A673 (cell line): Measurements from ENCODE around the gene SEC11C. TPM values are rescaled to one million over a fixed set of nuclear protein-coding genes. Genes with fewer than 3 reads are reported as not detected.

Experiments
- Bru-seq: library from RNA; stranded (reverse); fragments of 400-500 nt; gene quantifications from one replicate; lab custom pipeline; 2021; lab: Mats Ljungman, UMichigan
- BruChase-seq, 2 experiments: library from RNA; stranded (reverse); fragments of 400-500 nt; gene quantifications; one replicate each; lab custom pipeline; 2021; lab: Mats Ljungman, UMichigan
- BruUV-seq: library from RNA; stranded (reverse); fragments of 400-500 nt; replicated peaks from 2 replicates; lab custom pipeline; 2021; lab: Mats Ljungman, UMichigan
- CTCF ChIA-PET: fragments of 300-600 bp; sonication (Branson Sonifier 250); formaldehyde crosslinking; loops from one replicate; lab custom pipeline; 2022; ENCODE audit warnings: antibody characterized with exemption; lab: Charles Lee
- POLR2A ChIA-PET: fragments of 300-600 bp; sonication (Branson Sonifier 250); formaldehyde crosslinking; loops from one replicate; lab custom pipeline; 2022; ENCODE audit warnings: antibody characterized with exemption; ENCODE audit not compliant: low non-redundant PET; lab: Charles Lee
- DNase-seq: peaks from one replicate; pipeline ENCODE4 v3.0.0-alpha.2; 2015; ENCODE audit warnings: low spot score
- H3K27ac ChIP-seq: fragments of 200-600 bp; sonication (generic); 2 replicates; pipeline ENCODE4 v1.5.1; 2016; ENCODE audit warnings: mixed run types, low read depth, mild to moderate bottlenecking, mixed read lengths, antibody characterized with exemption, low read length; ENCODE audit not compliant: poor library complexity, severe bottlenecking
- H3K27me3 ChIP-seq: fragments of 200-600 bp; sonication (generic); replicated peaks from 2 replicates; pipeline ENCODE4 v1.6.1; 2017; ENCODE audit warnings: mixed run types, low read depth, mild to moderate bottlenecking, mixed read lengths, antibody characterized with exemption, low read length; ENCODE audit not compliant: insufficient read depth, poor library complexity
- H3K36me3 ChIP-seq: fragments of 200-600 bp; sonication (generic); 2 replicates; pipeline ENCODE4 v1.6.1; 2016; ENCODE audit warnings: mixed run types, mild to moderate bottlenecking, mixed read lengths, antibody characterized with exemption, low read length; ENCODE audit not compliant: insufficient read depth, poor library complexity, severe bottlenecking
- H3K4me1 ChIP-seq: fragments of 200-600 bp; sonication (generic); 2 replicates; pipeline ENCODE4 v1.6.1; 2017; ENCODE audit warnings: mixed run types, mild to moderate bottlenecking, mixed read lengths, antibody characterized with exemption, low read length; ENCODE audit not compliant: insufficient read depth, poor library complexity, severe bottlenecking
- H3K4me3 ChIP-seq: fragments of 200-600 bp; sonication (generic); 2 replicates; pipeline ENCODE4 v1.5.1; 2016; ENCODE audit warnings: low read depth, mixed run types, mild to moderate bottlenecking, mixed read lengths, low read length; ENCODE audit not compliant: poor library complexity, severe bottlenecking
- H3K9me3 ChIP-seq: fragments of 200-600 bp; sonication (generic); 2 replicates; pipeline ENCODE4 v1.6.1; 2016; ENCODE audit warnings: mixed run types, low read depth, mild to moderate bottlenecking, mixed read lengths, antibody characterized with exemption, low read length; ENCODE audit not compliant: poor library complexity, severe bottlenecking
- EZH2 ChIP-seq: fragments of 200-600 bp; sonication (generic); IDR thresholded peaks from 2 replicates; pipeline ENCODE4 v1.6.1; 2017; ENCODE audit warnings: borderline replicate concordance, low read depth, mild to moderate bottlenecking, mixed read lengths, antibody characterized with exemption, low read length; ENCODE audit not compliant: poor library complexity, severe bottlenecking
- intact Hi-C: fragments of 100-400 bp; cut with micrococcal nuclease; formaldehyde crosslinking; loops from one replicate; pipeline ENCODE4 v1.10.0; 2022; ENCODE audit not compliant: unreplicated experiment
- long read RNA-seq: library from polyadenylated mRNA; stranded (forward); transcript quantifications from one replicate; pipeline ENCODE4 v2.0.0, GENCODE V29; 2022
- total RNA-seq: library from RNA; stranded (reverse); gene quantifications from 2 replicates; pipeline ENCODE4 v1.2.3, GENCODE V29; 2021
- TF ChIP-seq, protein P1 (sequence below): fragments of 300-800, 200-600 bp; sonication (generic); conservative IDR thresholded peaks from 2 replicates; pipeline ENCODE4 v1.5.1; 2017; ENCODE audit warnings: low read depth, mild to moderate bottlenecking, antibody characterized with exemption, low read length, moderate library complexity, mixed read lengths

The SEC11C gene
- total RNA-seq (300 and 355 TPM in 2 replicates), Bru-seq, nascent RNA (percentile 96 among the genes with signal in this experiment), BruChase-seq, experiment 1, labeled RNA remaining after a 2-hour chase (percentile 95 among the genes with signal in this experiment), BruChase-seq, experiment 2, labeled RNA remaining after a 6-hour chase (percentile 94 among the genes with signal in this experiment)
- long read RNA-seq, transcript SEC11C-202 (4 exons, 2,054 nt) = minor isoform, 20 of 336 reads
- long read RNA-seq, transcript SEC11C-204 (6 exons, 1,202 nt) = major isoform, 277 of 336 reads
- long read RNA-seq, transcript SEC11C-205 (5 exons, 718 nt) = minor isoform, 7 of 336 reads
- long read RNA-seq, partial matches to known transcripts = 2 of 336 reads
- long read RNA-seq, other reads (novel, unspliced or antisense) = 24 of 336 reads

DNA sequence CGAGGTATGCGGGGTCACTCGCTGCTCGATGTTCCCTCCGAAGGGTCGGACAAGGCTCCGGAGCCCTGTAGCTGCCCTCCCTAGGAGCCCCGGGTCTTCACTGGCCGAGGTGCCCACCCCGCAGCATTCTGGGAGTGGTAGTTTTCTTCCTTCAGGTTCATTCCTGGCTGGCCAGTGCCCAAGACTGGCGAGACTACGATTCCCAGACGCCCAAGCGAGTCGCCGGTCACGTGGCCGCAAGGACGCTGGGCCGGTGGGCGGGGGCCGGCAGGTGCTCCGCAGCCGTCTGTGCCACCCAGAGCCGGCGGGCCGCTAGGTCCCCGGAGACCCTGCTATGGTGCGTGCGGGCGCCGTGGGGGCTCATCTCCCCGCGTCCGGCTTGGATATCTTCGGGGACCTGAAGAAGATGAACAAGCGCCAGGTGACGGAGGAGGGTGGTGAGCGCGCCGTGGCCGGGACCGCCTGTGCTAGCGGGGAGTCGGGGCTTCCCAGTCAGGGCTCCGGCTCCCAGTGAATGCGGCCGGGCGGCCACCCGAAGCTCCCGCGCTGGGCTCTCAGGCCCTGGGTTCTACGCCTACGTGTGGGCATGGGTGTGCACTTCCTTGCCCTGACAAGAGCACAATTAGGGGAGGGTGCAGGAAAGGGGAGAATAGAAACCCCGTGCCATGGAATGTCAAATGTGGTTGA is at the start of gene SEC11C:
TSS of gene SEC11C (plus strand) at position 270 of the 687 bp plus-strand sequence. CDS start at position 335, 65 bp downstream.
- POLR2A ChIA-PET = no interaction called here
- CTCF ChIA-PET = interaction anchor here (0.7 kb wide), 1 partner anchor 63 kb away, joined by 3 read pairs; no protein-coding TSS in a partner anchor
- H3K36me3 ChIP-seq = no peaks in the 10 kb centered on the region
- BruUV-seq = no TSS peak
- intact Hi-C loops = loop anchor here (5.0 kb wide), 2 partner anchors 68 to 83 kb away; partner anchors contain the start of gene GRP
- TF ChIP-seq EZH2 = no peak
- TF ChIP-seq, protein P1, sequence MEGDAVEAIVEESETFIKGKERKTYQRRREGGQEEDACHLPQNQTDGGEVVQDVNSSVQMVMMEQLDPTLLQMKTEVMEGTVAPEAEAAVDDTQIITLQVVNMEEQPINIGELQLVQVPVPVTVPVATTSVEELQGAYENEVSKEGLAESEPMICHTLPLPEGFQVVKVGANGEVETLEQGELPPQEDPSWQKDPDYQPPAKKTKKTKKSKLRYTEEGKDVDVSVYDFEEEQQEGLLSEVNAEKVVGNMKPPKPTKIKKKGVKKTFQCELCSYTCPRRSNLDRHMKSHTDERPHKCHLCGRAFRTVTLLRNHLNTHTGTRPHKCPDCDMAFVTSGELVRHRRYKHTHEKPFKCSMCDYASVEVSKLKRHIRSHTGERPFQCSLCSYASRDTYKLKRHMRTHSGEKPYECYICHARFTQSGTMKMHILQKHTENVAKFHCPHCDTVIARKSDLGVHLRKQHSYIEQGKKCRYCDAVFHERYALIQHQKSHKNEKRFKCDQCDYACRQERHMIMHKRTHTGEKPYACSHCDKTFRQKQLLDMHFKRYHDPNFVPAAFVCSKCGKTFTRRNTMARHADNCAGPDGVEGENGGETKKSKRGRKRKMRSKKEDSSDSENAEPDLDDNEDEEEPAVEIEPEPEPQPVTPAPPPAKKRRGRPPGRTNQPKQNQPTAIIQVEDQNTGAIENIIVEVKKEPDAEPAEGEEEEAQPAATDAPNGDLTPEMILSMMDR = no peak
- peak within 1 kb of the TSS; percentile 93 for H3K27ac ChIP-seq
- H3K27me3 ChIP-seq = no peaks in the 10 kb centered on the region
- H3K9me3 ChIP-seq = no peaks in the 10 kb centered on the region
- peak; percentile 99 for DNase-seq
- H3K4me1 ChIP-seq = peaks cover 34% of the 10 kb centered on the region
- peak within 1 kb of the TSS; percentile 89 for H3K4me3 ChIP-seq

DNA sequence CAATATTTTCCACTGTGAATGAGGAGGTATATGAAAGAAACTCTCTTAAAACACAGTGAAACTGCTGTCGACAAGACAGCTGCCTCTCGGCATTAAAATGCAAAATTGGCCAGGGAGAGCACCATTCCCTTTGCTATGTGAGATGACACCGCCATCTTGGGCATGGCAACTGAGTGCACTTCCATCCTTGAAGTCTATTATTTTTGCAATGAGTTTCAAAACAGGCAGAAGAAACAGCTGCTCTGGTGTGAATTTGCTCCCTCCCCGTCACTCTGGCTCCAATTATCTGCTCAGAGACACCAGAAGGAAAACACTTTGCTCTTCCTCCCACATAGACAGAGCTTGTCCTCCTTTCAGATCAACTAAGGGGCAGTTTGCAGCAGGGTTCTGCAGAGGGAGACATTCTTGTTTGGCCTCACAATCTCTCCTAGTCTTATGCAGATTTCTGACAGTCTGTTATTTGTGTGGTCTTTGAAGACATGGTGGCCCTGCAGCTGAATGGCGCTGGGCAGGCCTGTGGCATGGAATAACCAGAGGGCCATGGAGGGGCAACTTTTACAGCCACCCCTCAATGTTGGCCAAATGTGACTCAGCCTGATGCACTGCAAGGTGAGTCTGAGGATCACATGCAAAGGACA is 48.6 kb upstream of the SEC11C start:
- no peaks in the 10 kb centered on the region for H3K9me3 ChIP-seq
- no peak overlapping the region for H3K27ac ChIP-seq
- H3K36me3 ChIP-seq = no peaks in the 10 kb centered on the region
- TF ChIP-seq, protein P1 = no peak
- TF ChIP-seq EZH2 = no peak
- ChIA-PET CTCF (no interaction called here), POLR2A (no interaction called here)
- intact Hi-C loops = no loop called here
- no TSS peak for BruUV-seq
- no peak overlapping the region for H3K4me3 ChIP-seq
- no peaks in the 10 kb centered on the region for H3K4me1 ChIP-seq
- H3K27me3 ChIP-seq = no peaks in the 10 kb centered on the region
- no peak for DNase-seq

DNA sequence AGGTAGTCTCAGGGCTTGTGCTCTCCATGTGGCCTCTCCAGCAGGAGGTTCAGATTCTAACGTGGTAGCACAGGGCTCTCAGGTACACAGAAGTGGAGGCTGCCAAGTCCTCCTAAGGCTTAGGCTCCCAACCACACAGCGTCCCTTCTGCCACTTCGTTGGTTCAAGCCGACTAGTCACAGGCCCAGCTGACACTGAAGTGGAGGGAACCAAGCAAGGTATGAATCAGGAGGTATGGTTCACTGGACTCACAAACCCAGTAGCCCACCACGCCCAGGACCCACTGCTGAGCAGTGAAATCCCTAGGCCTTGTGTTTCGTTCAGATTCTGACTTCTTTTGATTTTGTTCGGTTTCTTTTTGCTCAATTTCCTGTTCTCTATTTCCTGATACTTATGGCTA is 46.0 kb upstream of the SEC11C start:
- no peak overlapping the region for H3K4me3 ChIP-seq
- H3K27ac ChIP-seq = no peak overlapping the region
- intact Hi-C loops = no loop called here
- DNase-seq = no peak
- H3K9me3 ChIP-seq = no peaks in the 10 kb centered on the region
- TF ChIP-seq, protein P1 = no peak
- TF ChIP-seq EZH2 = no peak
- CTCF ChIA-PET = no interaction called here
- no peaks in the 10 kb centered on the region for H3K36me3 ChIP-seq
- BruUV-seq = no TSS peak
- H3K27me3 ChIP-seq = no peaks in the 10 kb centered on the region
- POLR2A ChIA-PET = no interaction called here
- H3K4me1 ChIP-seq = no peaks in the 10 kb centered on the region
